HEK293T (cell line): ENCODE results near the gene GPR146.

Experiments
- CTCF ChIA-PET: fragments of 350-600 bp; formaldehyde crosslinking; extraction: SDS; loops from one replicate; lab custom pipeline; 2021; ENCODE audit warnings: antibody characterized with exemption, inconsistent platforms; lab: Yijun Ruan, JAX
- POLR2A ChIA-PET: fragments of 350-600 bp; formaldehyde crosslinking; extraction: SDS; loops from one replicate; lab custom pipeline; 2020; ENCODE audit warnings: antibody characterized with exemption, inconsistent platforms; lab: Yijun Ruan, JAX
- DNase-seq: peaks from one replicate; pipeline ENCODE4 v3.0.0; 2012; ENCODE audit warnings: mixed read lengths; ENCODE audit errors: extremely low spot score
- ARNT ChIP-seq: fragments of 450-650 bp; IDR thresholded peaks from 2 replicates; pipeline ENCODE4 v1.6.1; 2017; ENCODE audit warnings: mild to moderate bottlenecking
- BHLHE40 ChIP-seq: fragments of 450-650 bp; IDR thresholded peaks from 2 replicates; pipeline ENCODE4 v1.6.1; 2016; ENCODE audit warnings: mild to moderate bottlenecking, moderate library complexity, borderline replicate concordance
- CTBP1 ChIP-seq: fragments of 450-650 bp; IDR thresholded peaks from 2 replicates; pipeline ENCODE4 v1.6.1; 2016; ENCODE audit warnings: borderline replicate concordance
- ELF4 ChIP-seq: fragments of 450-650 bp; IDR thresholded peaks from 2 replicates; pipeline ENCODE4 v1.6.1; 2017; ENCODE audit warnings: antibody characterized with exemption
- FOXA1 ChIP-seq: fragments of 450-650 bp; IDR thresholded peaks from 2 replicates; pipeline ENCODE4 v1.6.1; 2016; ENCODE audit warnings: mild to moderate bottlenecking
- FOXK2 ChIP-seq: fragments of 450-650 bp; IDR thresholded peaks from 2 replicates; pipeline ENCODE4 v1.6.1; 2016; ENCODE audit warnings: mild to moderate bottlenecking
- FOXM1 ChIP-seq: fragments of 450-650 bp; IDR thresholded peaks from 2 replicates; pipeline ENCODE4 v1.6.1; 2017; ENCODE audit warnings: mild to moderate bottlenecking, borderline replicate concordance
- HDGF ChIP-seq: fragments of 450-650 bp; IDR thresholded peaks from 2 replicates; pipeline ENCODE4 v1.6.1; 2017; ENCODE audit warnings: antibody characterized with exemption, borderline replicate concordance
- L3MBTL2 ChIP-seq: fragments of 450-650 bp; conservative IDR thresholded peaks from 2 replicates; pipeline ENCODE4 v1.6.1; 2016; ENCODE audit warnings: mild to moderate bottlenecking
- LEF1 ChIP-seq: fragments of 450-650 bp; IDR thresholded peaks from 2 replicates; pipeline ENCODE4 v1.6.1; 2017; ENCODE audit warnings: mild to moderate bottlenecking, borderline replicate concordance
- NFRKB ChIP-seq: fragments of 450-650 bp; IDR thresholded peaks from 2 replicates; pipeline ENCODE4 v1.6.1; 2016; ENCODE audit warnings: mild to moderate bottlenecking, moderate library complexity
- PKNOX1 ChIP-seq: fragments of 450-650 bp; IDR thresholded peaks from 2 replicates; pipeline ENCODE4 v1.6.1; 2016
- SP1 ChIP-seq: fragments of 450-650 bp; IDR thresholded peaks from 2 replicates; pipeline ENCODE4 v1.6.1; 2017
- SUZ12 ChIP-seq: fragments of 450-650 bp; IDR thresholded peaks from 2 replicates; pipeline ENCODE4 v1.6.1; 2016; ENCODE audit warnings: mild to moderate bottlenecking
- TARDBP ChIP-seq: fragments of 450-650 bp; IDR thresholded peaks from 2 replicates; pipeline ENCODE4 v1.6.1; 2016
- ZNF384 ChIP-seq: fragments of 450-650 bp; IDR thresholded peaks from 2 replicates; pipeline ENCODE4 v1.6.1; 2016

The GPR146 gene

GRCh38 chr7:1053816-1054370 lies 9.5 kb downstream of the GPR146 start:
- POLR2A ChIA-PET, result interaction anchor here (1.3 kb wide), 1 partner anchor 26 kb away, joined by 4 read pairs; no protein-coding TSS in a partner anchor
- TF ChIP-seq SP1 (no peak), NFRKB (no peak), L3MBTL2 (no peak), BHLHE40 (no peak), FOXK2 (no peak)
- CTCF ChIA-PET, result interaction anchor here (0.6 kb wide), 1 partner anchor 83 kb away, joined by 4 read pairs; no protein-coding TSS in a partner anchor

DNA sequence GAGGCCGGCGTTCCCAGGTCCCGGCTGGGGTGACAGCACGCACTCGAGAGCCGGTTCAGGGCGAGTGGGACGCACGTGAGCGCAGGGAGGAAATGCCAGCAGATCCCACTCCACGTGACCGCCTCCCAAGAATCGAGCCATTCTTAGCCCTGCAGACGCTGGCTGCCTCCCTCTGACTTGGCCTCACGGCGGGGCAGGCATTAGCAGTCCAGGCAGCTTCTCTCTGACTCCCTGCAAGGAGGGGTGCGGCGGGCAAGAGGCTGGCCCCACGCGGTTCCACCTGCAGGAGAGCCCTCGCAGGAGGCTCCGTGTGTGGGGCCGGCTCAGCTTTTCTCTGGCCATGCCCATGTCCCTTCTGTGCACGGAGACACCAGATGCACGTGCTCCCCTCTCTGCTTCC lies 10.1 kb downstream of the GPR146 start:
- ChIA-PET POLR2A (interaction anchor here (1.3 kb wide), 1 partner anchor 27 kb away, joined by 4 read pairs; no protein-coding TSS in a partner anchor), CTCF (no interaction called here)
- TF ChIP-seq CTBP1, result no peak
- no peak for TF ChIP-seq TARDBP
- TF ChIP-seq L3MBTL2, result no peak
- no peak for TF ChIP-seq FOXM1
- no peak for TF ChIP-seq ZNF384
- TF ChIP-seq BHLHE40, result no peak
- TF ChIP-seq FOXK2, result no peak
- no peak for TF ChIP-seq SUZ12
- no peak for TF ChIP-seq FOXA1
- no peak for TF ChIP-seq LEF1
- no peak for TF ChIP-seq HDGF
- no peak for TF ChIP-seq NFRKB
- TF ChIP-seq ARNT, result no peak
- TF ChIP-seq SP1, result no peak
- no peak for TF ChIP-seq ELF4
- TF ChIP-seq PKNOX1, result no peak
- no peak for DNase-seq

More at GRCh38 chr7:1053816-1054370, 9.5 kb downstream of the GPR146 start:
- no peak for DNase-seq

DNA sequence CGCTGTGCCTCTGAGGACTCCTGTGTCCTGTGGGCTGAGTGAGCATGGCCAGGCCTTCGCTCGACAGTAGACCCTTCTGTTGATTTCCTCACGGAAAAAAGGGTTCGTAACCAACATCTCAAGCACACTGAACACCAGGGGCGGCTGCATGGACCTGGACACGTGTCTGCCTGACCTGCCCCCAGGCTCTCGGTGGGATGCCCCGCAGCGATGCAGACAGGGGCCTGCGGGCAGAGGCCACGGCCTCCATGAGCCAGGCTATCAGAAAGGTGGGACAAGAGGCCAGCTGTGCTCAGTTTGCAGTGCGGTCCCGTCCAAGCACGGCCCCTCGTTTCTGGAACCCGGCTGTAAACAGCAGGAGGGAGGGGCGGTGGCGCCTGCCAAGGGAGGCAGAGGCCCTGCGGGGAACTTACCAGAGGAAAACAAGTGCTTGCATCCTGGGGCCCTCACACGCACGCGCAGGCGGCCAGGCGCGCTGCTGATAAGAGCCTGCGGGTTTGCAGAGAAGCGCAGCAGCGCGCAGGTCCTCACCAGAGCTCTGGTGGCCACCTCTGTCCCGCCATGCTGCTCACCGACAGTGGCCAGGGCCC lies 10.6 kb downstream of the GPR146 start:
- DNase-seq, result peak; percentile 69
- CTCF ChIA-PET, result interaction anchor here (1.7 kb wide), 1 partner anchor 11 kb away, joined by 5 read pairs; no protein-coding TSS in a partner anchor
- TF ChIP-seq PKNOX1 (no peak), FOXM1 (no peak)

DNA sequence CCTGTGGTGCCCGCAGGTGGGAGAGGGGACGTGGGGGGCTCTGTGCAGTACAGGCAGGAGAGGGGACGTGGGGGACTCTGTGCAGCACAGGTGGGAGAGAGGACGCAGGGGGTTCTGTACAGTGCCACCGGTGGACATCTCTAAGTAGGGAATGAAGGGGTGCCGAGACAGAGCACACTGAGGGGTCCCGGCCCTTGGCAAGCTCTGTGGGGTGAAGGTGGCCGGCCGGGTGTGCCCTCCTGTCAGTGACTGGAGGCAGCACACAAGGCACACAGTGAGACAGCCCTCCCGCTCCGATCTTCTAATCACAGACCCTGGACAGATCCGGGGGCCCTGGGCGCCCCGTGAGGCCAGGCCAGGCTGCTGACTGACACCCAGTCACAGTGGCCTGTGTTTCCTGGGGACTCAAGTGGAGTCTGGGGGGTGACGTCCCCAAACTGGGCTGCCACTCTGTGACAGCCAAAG lies 11.2 kb downstream of the GPR146 start:
- POLR2A ChIA-PET, result no interaction called here
- no peak for DNase-seq
- TF ChIP-seq SP1 (no peak), CTBP1 (no peak), TARDBP (no peak), HDGF (no peak), BHLHE40 (no peak), ARNT (no peak), SUZ12 (no peak), FOXK2 (no peak), FOXM1 (no peak), NFRKB (no peak), ELF4 (no peak), PKNOX1 (no peak), ZNF384 (no peak), FOXA1 (no peak), LEF1 (no peak), L3MBTL2 (no peak)
- CTCF ChIA-PET, result interaction anchor here (1.7 kb wide), 1 partner anchor 10 kb away, joined by 5 read pairs; no protein-coding TSS in a partner anchor

More for the DNA sequence above, 10.6 kb downstream of the GPR146 start:
- POLR2A ChIA-PET, result interaction anchor here (1.3 kb wide), 1 partner anchor 27 kb away, joined by 4 read pairs; no protein-coding TSS in a partner anchor

GRCh38 chr7:1055956-1056784 lies 11.8 kb downstream of the GPR146 start:
- ChIA-PET CTCF (interaction anchor here (1.0 to 1.7 kb wide), 2 partner anchors 10 kb away, joined by 3 to 5 read pairs; no protein-coding TSS in a partner anchor), POLR2A (no interaction called here)
- no peak for DNase-seq
- TF ChIP-seq ELF4 (no peak), FOXK2 (no peak), HDGF (no peak), FOXM1 (no peak), LEF1 (no peak)
